HUES48 (cell line): ENCODE measurements around the gene RPA3.

ENCODE experiments used
- H3K27ac ChIP-seq: one replicate; pipeline ENCODE4 v1.7.0; 2013; ENCODE audit warnings: low read depth, low read length, inconsistent platforms
- H3K27me3 ChIP-seq: 2 replicates; pipeline ENCODE4 v1.6.1; 2013; ENCODE audit warnings: mild to moderate bottlenecking, low read length; ENCODE audit not compliant: control insufficient read depth, insufficient read depth
- H3K36me3 ChIP-seq: 2 replicates; pipeline ENCODE4 v1.6.1; 2013; ENCODE audit warnings: low read length; ENCODE audit not compliant: control insufficient read depth, insufficient read depth
- H3K4me1 ChIP-seq: 2 replicates; pipeline ENCODE4 v1.6.1; 2013; ENCODE audit warnings: mild to moderate bottlenecking, low read length; ENCODE audit not compliant: control insufficient read depth, insufficient read depth
- H3K4me3 ChIP-seq: 2 replicates; pipeline ENCODE4 v1.5.1; 2013; ENCODE audit warnings: mild to moderate bottlenecking, low read depth, low read length
- H3K9ac ChIP-seq: 2 replicates; pipeline ENCODE4 v1.6.1; 2013; ENCODE audit warnings: mild to moderate bottlenecking, low read depth, low read length, moderate library complexity
- H3K9me3 ChIP-seq: 2 replicates; pipeline ENCODE4 v1.6.1; 2013; ENCODE audit warnings: low read length; ENCODE audit not compliant: control insufficient read depth, insufficient read depth

The RPA3 gene

GRCh38 chr7:7746458-7746857 is 28.1 kb upstream of the RPA3 start:
- H3K27me3 ChIP-seq, result no peaks in the 10 kb centered on the region
- H3K4me3 ChIP-seq, result no peak overlapping the region
- peaks cover 8% of the 10 kb centered on the region; the same call in 1 of the 2 replicates for H3K4me1 ChIP-seq
- H3K9me3 ChIP-seq, result no peaks in the 10 kb centered on the region
- no peak overlapping the region for H3K27ac ChIP-seq
- no peak overlapping the region for H3K9ac ChIP-seq
- no peaks in the 10 kb centered on the region for H3K36me3 ChIP-seq

DNA sequence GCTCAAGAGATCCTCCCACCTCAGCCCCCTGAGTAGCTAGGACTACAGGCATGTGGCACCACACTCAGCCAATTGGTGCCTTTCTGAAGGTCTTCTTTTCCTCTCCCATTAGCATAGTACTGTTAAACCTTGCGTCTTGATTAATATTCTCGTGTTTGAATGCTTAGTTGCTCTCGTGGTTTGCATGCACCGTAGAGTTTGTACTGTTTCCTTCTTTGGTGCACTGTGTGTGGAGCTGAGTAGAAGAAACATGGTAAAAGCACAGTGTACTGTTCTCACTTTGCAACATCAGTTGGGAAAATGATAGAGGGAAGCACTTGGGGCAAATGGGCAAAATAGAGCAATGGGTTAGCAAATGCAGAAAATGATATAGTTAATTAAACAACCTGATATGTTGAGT is 27.6 kb upstream of the RPA3 start:
- no peak overlapping the region for H3K27ac ChIP-seq
- no peaks in the 10 kb centered on the region for H3K36me3 ChIP-seq
- H3K27me3 ChIP-seq, result no peaks in the 10 kb centered on the region
- no peak overlapping the region for H3K9ac ChIP-seq
- no peaks in the 10 kb centered on the region for H3K9me3 ChIP-seq
- H3K4me3 ChIP-seq, result no peak overlapping the region
- peaks cover 8% of the 10 kb centered on the region; the same call in 1 of the 2 replicates for H3K4me1 ChIP-seq

GRCh38 chr7:7745258-7745657 is 26.9 kb upstream of the RPA3 start:
- no peaks in the 10 kb centered on the region for H3K36me3 ChIP-seq
- no peaks in the 10 kb centered on the region for H3K27me3 ChIP-seq
- H3K9me3 ChIP-seq, result no peaks in the 10 kb centered on the region
- no peak overlapping the region for H3K27ac ChIP-seq
- no peak overlapping the region for H3K9ac ChIP-seq
- peaks cover 8% of the 10 kb centered on the region; the same call in 1 of the 2 replicates for H3K4me1 ChIP-seq
- H3K4me3 ChIP-seq, result no peak overlapping the region

DNA sequence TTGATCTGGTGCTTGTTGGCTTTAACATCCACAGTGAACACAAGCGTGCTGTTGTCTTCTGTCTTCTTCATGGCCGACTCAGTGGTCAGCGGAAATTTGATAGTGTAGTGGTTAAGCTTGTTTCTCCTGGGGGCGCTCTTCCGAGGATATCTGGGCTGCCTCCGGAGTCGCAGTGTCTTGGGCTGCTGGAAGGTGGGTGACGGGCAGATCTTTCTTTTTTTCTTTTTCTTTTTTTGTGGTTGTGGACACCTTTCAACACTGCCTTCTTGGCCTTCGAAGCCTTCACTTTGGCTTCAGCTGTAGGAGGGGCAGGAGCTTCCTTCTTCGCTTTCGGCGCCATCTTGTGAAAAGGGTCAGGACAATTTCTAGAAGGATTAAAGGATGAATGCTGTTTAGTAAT is 23.8 kb upstream of the RPA3 start:
- peaks cover 15% of the 10 kb centered on the region; the same call in 1 of the 2 replicates for H3K4me1 ChIP-seq
- no peaks in the 10 kb centered on the region for H3K9me3 ChIP-seq
- H3K27me3 ChIP-seq, result no peaks in the 10 kb centered on the region
- H3K36me3 ChIP-seq, result no peaks in the 10 kb centered on the region
- no peak overlapping the region for H3K9ac ChIP-seq
- no peak overlapping the region for H3K4me3 ChIP-seq
- H3K27ac ChIP-seq, result no peak overlapping the region

DNA sequence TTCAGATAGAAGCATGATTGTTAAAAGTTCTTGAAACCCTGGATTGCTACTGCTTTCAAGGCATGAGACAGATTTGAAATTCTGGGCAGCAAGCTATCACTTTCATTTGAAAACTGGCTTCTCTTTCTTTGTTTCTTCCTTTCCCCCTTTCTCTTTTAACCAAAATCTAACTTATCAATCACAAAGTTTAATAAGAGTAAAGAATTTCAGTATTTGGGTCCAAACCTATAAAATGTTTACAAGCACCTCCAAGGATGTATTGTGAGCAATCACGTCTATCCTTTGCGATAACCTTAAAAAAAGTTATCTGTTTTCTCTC is 21.6 kb upstream of the RPA3 start:
- peaks cover 20% of the 10 kb centered on the region; the same call in 1 of the 2 replicates for H3K4me1 ChIP-seq
- H3K4me3 ChIP-seq, result no peak overlapping the region
- no peak overlapping the region for H3K27ac ChIP-seq
- no peaks in the 10 kb centered on the region for H3K36me3 ChIP-seq
- H3K27me3 ChIP-seq, result no peaks in the 10 kb centered on the region
- no peaks in the 10 kb centered on the region for H3K9me3 ChIP-seq
- H3K9ac ChIP-seq, result no peak overlapping the region

DNA sequence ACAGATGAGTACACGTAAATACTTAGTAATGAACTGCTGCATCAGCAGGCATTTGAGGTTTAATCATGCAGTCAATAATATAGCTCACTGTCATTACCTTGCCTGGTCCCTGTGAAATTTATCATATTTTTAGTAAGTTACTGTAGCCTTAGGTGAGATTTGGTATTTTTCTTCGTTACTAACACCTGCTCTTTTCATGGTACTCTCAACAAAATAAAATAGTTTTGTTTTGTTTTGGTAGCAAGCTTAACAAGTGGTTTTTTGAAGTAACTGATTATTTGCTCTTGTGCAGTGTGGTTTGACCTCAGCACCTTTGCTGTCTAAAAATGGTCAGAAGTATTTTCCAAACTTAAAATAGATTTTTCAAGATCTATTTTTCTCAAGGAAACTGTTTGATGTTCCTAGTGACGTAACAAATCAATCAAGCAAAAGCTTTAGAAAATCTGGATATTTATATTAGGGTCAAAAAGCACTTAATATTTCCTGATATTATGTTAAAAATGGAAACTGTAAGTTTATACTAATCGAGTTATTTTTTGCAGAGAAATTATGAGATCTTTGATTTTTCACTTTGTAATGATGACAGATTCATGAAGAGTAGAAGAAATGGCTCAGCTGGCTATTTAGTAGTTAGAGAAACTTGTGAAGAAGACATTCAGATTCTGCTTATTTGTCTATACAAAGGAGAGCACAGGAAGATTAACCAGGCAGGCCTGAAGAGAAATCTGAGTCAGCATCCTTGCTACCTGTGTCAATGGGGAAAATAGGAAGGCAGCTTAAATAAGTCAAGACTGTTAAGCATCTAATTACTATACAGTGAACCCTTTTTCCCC is 21.0 kb upstream of the RPA3 start:
- Histone ChIP-seq H3K9ac (no peak overlapping the region), H3K27ac (no peak overlapping the region), H3K4me3 (no peak overlapping the region), H3K27me3 (no peaks in the 10 kb centered on the region), H3K9me3 (no peaks in the 10 kb centered on the region), H3K4me1 (peaks cover 20% of the 10 kb centered on the region; the same call in 1 of the 2 replicates), H3K36me3 (no peaks in the 10 kb centered on the region)

GRCh38 chr7:7738622-7739021 is 20.2 kb upstream of the RPA3 start:
- peaks cover 20% of the 10 kb centered on the region; the same call in 1 of the 2 replicates for H3K4me1 ChIP-seq
- H3K27me3 ChIP-seq, result no peaks in the 10 kb centered on the region
- H3K9ac ChIP-seq, result no peak overlapping the region
- H3K4me3 ChIP-seq, result no peak overlapping the region
- no peaks in the 10 kb centered on the region for H3K9me3 ChIP-seq
- no peak overlapping the region for H3K27ac ChIP-seq
- H3K36me3 ChIP-seq, result no peaks in the 10 kb centered on the region

- Histone ChIP-seq H3K4me3 (no peak overlapping the region), H3K36me3 (no peaks in the 10 kb centered on the region), H3K4me1 (peaks cover 18% of the 10 kb centered on the region; the same call in 1 of the 2 replicates), H3K27me3 (no peaks in the 10 kb centered on the region), H3K27ac (no peak overlapping the region), H3K9me3 (no peaks in the 10 kb centered on the region), H3K9ac (no peak overlapping the region)
Measured at GRCh38 chr7:7738177-7738576, 19.8 kb upstream of the RPA3 start.

- H3K36me3 ChIP-seq, result no peaks in the 10 kb centered on the region
- no peak overlapping the region for H3K4me3 ChIP-seq
- no peaks in the 10 kb centered on the region for H3K9me3 ChIP-seq
- H3K4me1 ChIP-seq, result peaks cover 13% of the 10 kb centered on the region; the same call in 1 of the 2 replicates
- H3K27ac ChIP-seq, result no peak overlapping the region
- no peak overlapping the region for H3K9ac ChIP-seq
- no peaks in the 10 kb centered on the region for H3K27me3 ChIP-seq
Measured at GRCh38 chr7:7737674-7738073, 19.3 kb upstream of the RPA3 start.

DNA sequence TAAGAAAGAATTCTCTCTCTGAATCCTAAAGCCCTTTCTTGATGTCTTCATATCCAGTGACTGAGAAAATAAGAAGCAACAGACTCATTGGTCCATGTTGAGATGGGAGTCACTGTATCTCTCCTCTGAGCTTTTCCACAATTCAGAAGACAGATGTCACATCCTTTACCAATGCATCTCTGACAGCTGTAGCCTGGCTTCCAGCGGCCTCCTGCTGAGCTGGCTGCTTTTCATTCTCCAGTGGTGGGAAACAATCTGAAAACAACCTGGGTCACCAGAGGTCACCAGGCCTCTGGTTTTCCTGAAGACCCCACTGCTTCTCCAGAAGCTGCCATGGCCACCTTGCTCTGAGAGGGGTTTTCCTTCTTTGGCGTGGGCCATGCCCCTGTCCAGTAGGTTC is 18.3 kb upstream of the RPA3 start:
- H3K9ac ChIP-seq, result no peak overlapping the region
- H3K4me3 ChIP-seq, result no peak overlapping the region
- H3K9me3 ChIP-seq, result no peaks in the 10 kb centered on the region
- H3K27me3 ChIP-seq, result no peaks in the 10 kb centered on the region
- H3K4me1 ChIP-seq, result peaks cover 12% of the 10 kb centered on the region; the same call in 1 of the 2 replicates
- no peak overlapping the region for H3K27ac ChIP-seq
- no peaks in the 10 kb centered on the region for H3K36me3 ChIP-seq

GRCh38 chr7:7732621-7733281 is 14.3 kb upstream of the RPA3 start:
- Histone ChIP-seq H3K27me3 (no peaks in the 10 kb centered on the region), H3K9ac (no peak overlapping the region), H3K4me1 (0 out of 2 replicates have a peak, but pooled peaks cover 5% of the 10 kb centered on the region), H3K4me3 (no peak overlapping the region), H3K27ac (no peak overlapping the region), H3K36me3 (no peaks in the 10 kb centered on the region), H3K9me3 (no peaks in the 10 kb centered on the region)
